ENCODE measurements around the gene NINJ1.

NINJ1 gene

DNA sequence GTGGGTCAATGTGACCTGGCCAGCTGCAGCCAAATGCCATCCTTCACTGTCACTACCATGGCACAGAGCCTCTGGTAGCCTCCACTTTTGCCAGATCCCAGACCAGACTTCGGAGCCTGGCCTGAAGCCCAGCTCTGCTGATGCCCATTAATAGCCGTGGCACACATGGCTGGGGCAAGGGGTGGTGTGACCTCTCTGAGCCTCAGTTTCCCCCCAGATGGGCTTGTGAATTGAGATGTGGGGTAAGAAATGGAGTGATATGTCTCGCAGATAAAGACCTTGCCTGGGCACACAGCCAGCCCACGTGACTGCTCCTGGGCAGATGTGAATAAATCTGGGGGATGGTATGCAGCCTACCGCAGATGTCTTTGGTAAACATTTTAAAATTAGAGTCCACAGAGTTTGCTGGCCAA, 61.7 kb downstream of the NINJ1 start:
- no peaks in the 10 kb centered on the region for H3K36me3 ChIP-seq (ENCODE audit: control insufficient read depth in 2 of 2, insufficient read depth in 2 of 2, low read length in 2 of 2)
- no peaks in the 10 kb centered on the region for H3K9me3 ChIP-seq (ENCODE audit: control insufficient read depth in 2 of 2, low read length in 2 of 2)
- peak overlapping the region; percentile 37 for H3K27ac ChIP-seq (ENCODE audit: low read length)
- peaks cover 23% of the 10 kb centered on the region for H3K4me1 ChIP-seq (ENCODE audit: control insufficient read depth, insufficient read depth, low read length)
- H3K9ac ChIP-seq (ENCODE audit: low read length in 2 of 2) = no peak overlapping the region
- H3K27me3 ChIP-seq (ENCODE audit: control insufficient read depth in 1 of 2, insufficient read depth in 2 of 2, low read length in 2 of 2) = no peaks in the 10 kb centered on the region
- peak overlapping the region in 1 of 2 donors; percentile 54 for H3K4me3 ChIP-seq (ENCODE audit: low read length in 2 of 2)

All from stomach smooth muscle (tissue), 2 donors.